OCI-LY3 (cell line): ENCODE measurements around the gene NKX1-2.

Source experiments
- CTCF ChIP-seq: fragments of 200-600, 300-600 bp; sonication (generic); IDR thresholded peaks from 2 replicates; pipeline ENCODE4 v1.5.1; 2014; ENCODE audit warnings: antibody characterized with exemption, low read length, low read depth
- EZH2phosphoT487 ChIP-seq: fragments of 200-600 bp; shearing (Covaris generic); IDR thresholded peaks from 2 replicates; pipeline ENCODE4 v1.6.1; 2018; ENCODE audit warnings: antibody characterized with exemption, mixed run types, low read depth

DNA sequence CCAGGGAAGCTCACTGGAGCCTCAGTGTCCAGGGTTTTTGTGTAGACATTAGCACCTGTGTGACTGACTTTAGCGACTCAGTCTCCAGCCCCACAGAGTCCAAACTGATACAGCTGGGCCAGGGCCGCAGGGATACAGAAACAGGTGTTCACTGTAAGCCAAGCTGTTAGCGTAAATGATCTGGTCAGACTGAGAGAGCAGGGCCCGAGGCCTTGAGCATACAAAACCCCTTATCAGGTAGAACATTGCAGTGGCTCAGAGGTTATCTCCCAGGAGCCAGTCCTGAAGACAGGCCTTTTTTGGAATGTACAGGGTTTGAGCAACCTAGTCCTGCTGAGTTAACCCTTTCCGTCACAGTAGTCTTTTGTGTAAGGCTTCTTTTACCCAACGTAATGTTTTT is 36.8 kb upstream of the NKX1-2 start:
- TF ChIP-seq CTCF (no peak), EZH2phosphoT487 (no peak)
